HL-60/S4 (cell line): ENCODE data around the gene PRLH.
"Not testable (repeated sequence)": the region's sequence is repeated elsewhere in the genome, so short reads cannot be mapped to it uniquely, and the experiment has no call there.

Experiments
- in situ Hi-C: fragments of 300-500 bp; cut with MboI; formaldehyde crosslinking; loops from 2 replicates; pipeline ENCODE4 v1.14.3; 2022; ENCODE audit warnings: low sequenced_read_pairs

The PRLH gene

DNA sequence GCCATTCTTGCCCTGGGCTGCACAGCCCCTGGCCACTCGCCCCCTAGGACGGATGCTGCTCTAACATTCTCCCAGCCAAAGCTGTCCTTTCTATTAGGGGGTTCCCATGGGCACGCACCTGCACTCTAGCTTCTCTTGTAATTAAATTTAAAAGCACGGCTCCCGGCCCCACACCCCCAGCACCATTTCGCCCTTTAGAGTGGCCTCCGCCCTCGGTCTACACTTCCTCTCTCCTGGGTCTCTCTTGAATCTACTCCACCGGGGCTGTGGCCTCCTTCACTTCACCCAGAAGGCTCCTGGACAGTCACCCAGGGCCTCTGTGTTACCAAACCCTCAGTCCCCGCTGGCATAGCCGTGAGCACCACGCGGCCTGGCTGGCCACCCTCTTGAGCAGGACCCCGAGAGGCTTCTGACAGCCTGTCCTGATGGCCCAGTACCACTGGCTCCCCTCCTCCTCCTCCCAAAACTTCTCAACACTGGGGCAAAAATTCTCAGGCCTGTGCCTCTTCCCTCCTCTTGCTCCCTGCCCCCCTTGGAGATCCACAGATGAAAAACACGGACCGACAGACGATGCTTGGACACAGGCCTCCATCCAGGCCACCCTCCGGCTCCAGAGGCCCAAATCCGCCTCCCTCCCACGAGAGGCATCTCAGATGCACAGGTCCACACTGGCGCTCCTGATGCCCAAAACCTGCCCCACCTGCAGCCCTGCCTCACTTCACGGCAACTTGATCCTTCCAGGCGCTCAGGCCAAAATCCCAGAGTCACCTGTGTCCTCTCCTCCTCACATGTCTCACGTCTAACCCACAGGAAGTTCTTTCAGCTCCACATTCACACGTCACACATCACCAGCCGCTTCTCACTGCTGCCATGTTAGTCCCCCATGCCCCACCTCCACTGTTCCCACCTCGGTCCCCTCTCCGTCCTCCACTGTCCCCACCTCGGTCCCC, 31.1 kb downstream of the PRLH start:
- in situ Hi-C loops = no loop called here

DNA sequence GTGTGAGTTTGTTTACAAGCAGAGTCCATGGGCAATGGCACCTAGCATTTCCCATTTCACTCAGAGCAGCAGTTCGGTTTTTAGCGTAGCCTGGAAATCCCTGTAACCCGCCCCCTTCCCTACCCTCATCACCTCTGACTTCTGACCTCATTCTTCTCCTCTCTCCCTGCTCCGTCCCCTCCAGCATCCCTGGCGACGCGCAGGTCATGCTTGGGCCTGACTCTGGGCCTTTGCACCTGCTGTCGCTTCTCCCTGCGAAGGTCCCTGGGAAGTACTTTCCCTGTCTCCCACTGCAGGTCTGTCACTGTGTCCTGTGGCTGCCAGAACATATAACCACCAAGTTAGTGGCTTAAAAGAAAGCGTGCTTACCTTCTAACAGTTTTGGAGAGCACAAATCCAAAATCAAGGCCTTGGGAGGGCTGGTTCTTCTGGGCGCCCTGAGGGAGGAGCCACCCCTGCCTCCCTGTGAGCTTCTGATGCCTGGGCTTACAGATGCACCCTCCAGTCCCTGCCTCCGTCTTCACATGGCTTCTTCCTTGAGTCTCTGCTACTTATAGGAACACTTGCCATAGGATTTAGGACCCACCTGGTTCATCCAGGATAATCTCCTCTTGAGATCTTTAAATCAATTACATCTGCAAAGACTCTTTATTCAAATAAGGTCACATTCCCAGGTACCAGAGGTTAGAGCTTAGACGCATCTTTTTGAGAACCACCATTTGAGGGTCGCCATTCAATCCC, 32.3 kb downstream of the PRLH start:
- in situ Hi-C loops = no loop called here

DNA sequence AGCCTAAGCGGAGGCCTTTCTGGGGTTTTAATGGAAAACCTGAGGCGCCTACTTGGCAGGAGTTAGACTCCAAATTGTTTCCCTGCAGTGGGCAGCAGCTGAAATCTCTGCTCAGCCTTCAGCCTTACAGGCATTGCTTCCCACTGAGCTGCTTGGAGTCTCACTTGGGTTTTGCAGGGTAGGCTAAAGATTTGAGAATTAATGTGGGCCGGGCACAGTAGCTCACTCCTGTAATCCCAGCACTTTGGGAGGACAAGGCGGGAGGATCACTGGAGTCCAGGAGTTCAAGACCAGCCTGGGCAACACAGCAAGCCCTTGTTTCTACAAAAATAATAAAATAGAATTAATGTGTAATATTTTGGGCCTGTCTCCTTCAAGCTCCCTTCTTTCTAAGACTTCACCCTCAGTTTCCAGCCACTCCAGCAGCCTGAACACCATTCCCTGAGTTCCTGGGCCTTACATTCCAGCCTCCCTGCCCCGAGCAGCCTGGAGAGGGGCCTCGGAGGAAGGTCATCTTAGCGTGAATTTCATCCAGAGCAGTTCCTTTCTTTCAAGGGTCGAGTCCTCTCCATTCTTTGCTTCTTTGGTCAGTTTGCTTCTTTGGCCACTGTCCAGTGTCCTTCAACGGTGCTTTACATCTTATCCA, 33.2 kb downstream of the PRLH start:
- in situ Hi-C loops = no loop called here

DNA sequence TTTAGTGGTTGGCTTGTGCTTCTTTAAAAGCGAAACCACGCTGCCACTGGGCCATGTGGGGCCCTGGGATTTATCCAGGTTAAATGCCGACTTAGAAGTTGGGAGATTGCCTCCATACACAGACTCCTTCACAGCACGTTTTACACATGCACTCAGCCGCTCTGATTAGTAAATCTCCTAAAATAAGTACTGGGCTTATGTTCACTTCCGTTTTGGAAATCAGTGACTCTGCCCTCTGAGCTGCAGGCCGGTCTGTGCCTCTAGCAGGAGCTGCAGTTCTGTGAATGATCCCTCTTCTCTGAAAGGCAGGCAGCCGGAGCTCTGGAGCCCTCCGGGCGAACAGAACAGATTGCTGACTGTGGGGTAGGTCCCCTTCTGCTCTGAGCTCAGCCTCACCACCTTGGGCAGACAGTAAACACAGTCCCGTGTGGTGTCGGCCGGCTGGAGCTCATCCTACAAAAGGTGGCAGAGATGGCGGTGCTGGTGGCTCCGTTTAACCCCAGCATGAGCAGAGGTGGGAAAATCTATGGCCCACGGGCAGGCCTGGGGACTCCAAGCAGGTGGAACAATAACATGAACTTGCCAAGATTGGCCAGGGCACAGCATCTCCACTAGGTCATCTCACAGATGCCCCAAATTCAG, 34.0 kb downstream of the PRLH start:
- in situ Hi-C loops = no loop called here

DNA sequence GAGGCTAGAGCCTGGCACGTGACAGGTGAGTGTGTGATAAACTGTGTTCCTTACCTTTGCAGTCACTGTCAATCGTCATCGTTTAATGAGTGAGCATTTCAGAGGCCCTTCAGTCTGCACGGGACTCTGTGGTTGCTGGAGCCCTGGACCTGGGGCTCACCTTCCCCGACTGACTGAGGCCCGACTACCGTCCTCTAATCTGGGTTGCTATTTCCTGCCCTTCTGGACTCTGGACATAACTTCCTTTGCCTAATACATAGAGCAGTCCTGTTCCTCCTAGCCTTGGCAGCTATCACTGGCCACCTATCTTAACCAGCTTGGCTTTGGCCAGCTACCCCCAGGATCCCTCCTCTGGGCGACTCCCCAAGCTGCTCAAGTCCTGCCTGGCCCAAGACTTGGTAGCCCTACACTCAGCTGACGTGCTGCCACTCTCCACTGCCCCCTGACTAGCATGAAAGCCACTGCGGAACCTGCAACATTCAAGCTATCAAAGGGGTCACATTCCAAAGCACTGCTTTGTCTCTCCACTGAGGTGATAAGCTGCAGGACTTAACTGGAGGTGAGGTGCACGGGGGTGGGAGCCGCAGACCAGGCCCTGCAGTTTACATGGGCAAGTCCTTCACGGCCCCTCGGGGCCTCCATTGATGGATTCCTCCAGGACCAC, 35.2 kb downstream of the PRLH start:
- in situ Hi-C loops = no loop called here

DNA sequence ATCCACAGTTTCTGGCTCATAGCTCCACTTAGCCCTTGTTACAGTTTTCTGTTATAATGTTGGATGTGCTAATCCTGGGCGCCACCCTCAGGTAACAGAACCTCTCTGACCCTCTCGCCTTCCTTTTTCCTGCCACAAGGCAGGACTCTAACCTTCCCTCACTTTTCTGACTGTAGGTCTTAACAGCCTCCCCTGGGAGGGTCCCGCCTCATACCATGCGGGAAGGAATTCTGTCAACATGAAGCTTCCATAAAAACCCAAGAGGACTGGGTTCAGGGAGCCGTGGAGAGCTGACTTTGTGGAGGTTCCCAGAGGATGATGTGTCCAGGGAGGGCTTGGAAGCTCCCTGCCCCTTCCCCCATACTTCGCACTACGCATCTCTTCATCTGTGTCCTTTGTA, 36.0 kb downstream of the PRLH start:
- in situ Hi-C loops = no loop called here

DNA sequence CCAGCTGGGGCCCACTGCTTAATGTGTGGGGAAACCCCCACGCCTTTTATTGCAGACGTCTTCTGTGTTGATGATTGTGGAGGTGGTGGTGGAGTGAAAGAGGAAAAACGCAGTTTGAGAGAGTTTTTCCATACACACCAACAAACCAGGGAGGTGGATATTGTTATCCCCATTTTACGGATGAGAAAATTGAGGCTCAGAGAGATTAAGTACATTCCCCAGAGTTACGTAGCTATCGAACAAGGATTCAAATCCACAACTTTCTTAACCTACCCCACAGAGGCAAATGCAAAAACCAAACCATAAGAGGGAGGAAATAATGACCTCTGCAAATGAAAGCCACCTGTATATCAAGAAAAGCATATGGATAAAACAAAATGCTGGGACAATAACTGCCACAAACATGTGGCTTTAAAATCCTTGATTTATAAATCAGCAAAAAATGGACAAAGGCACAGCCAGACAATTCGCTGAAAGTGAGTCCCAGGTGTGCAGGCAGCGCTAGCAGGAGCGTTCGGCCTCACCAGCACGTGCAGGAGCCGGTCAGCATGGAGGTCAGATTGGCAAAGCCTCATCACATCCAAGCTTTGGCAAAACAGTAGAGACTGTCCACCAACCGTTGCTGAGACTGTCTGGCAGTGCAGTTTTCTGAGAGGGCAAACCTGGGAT, 36.8 kb downstream of the PRLH start:
- in situ Hi-C loops = no loop called here

DNA sequence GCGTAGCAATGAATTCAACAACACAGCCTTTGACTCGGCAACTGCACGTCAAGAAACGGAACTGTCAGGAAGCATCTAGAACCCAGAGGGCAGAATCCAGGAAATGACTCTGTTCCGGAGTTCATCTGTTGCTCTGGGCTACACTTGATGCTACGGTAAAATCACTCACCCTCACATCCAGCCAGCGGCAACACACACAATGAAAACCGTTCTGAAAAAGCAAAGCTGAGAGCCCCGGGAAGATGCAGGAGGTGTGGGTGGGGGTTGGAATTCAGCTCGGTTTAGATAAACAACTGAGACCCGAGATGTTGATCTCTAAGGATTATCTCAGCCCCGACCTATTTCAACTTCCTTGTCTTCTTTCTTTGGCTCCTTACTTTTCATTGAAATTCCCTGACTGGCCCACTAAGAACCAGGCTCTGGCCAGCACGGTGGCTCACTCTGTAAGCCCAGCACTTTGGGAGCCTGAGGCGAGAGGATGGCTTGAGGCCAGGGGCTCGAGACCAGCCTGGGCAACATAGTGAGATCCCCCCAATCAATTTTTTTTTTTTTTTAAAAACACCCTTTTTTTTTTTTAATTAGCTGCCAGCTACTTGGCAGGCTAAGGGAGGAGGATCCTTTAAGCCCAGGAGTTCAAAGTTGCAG, 37.5 kb downstream of the PRLH start:
- in situ Hi-C loops = no loop called here

DNA sequence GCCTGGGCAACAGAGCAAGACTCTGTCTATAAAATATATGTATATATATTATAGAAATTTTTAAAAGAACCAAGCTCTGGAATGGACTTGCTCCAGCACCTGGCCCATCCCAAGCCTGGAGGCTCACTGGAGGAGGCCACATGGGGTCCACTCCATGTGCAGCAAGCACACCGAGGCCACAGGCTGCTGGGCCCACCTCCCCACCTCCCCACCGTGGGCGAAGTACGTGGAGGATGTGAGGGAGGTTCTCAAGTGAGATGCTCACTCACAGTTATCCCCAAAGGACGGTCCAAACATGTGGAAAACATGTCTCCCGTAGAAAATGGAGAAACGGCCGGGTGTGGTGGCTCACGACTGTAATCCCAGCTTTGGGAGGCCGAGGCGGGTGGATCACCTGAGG, 38.0 kb downstream of the PRLH start:
- in situ Hi-C loops = no loop called here

DNA sequence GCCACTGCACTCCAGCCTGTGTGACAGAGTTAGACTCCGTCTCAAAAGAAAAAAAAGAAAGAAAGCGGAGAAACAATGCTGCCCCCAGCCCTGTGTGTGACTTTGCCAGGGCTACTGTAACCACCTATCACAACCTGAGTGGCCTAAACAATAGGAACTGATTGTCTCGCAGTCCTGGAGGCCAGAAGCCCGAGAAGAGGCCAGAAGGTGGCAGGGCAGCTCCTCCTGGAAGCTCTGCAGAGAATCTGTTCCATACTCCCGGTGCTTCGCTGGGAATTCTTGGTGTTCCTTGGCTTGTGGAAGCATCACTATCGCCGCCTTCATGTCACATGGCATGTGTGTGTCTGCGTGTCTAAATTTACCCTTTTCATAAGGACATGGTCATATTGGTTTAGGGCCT, 38.6 kb downstream of the PRLH start:
- in situ Hi-C loops = no loop called here

DNA sequence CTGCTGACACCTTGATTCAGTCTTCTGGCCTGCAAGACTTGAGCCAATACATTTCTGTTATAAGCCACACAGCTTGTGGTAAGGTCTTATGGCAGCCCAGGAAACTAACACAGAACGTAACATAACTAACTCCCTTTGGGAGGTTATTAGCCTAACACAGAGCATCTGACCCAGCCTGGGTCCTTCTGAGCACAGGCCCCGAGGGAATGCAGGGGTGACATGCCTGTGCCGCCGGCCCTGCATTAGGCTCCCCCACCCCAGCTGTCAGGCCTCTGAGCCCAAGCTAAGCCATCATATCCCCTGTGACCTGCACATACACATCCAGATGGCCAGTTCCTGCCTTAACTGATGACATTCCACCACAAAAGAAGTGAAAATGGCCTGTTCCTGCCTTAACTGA, 40.1 kb downstream of the PRLH start:
- in situ Hi-C loops = not testable (repeated sequence)

DNA sequence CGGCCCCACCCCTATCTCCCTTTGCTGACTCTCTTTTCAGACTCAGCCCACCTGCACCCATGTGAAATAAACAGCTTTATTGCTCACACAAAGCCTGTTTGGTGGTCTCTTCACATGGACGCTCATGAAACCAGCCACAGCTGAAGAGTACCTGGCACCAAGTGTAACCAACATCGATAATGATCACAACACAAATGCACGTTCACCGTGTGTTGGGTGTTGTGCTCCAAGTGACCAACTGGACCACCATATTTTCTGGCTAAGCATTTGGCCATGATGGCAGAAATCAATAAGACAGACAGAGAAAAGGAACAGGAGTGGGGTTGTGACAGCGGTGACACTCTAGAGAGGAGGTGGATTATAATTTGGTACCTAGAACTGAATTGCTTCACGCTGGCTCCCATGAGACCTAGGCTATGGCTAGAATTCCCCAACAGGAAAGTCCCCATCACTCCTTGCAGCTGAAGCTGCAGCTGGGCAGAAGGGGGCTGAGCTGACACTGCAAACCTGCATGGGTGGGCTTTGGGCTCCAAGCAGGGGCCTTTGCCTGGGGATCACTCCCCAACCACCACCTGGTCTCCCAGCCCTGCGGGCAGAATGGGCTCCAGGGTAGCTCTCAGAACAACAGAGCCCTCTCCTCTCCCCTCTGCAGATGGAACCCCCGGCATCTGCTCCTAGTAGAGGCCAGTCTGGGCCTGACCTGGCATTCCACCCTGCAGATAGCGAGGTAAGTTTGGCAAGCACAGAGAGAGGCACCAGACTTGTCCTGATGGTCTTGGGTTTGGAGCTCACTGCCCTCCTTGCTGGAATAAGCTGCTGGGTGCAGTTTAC, 46.4 kb downstream of the PRLH start:
- in situ Hi-C loops = no loop called here

DNA sequence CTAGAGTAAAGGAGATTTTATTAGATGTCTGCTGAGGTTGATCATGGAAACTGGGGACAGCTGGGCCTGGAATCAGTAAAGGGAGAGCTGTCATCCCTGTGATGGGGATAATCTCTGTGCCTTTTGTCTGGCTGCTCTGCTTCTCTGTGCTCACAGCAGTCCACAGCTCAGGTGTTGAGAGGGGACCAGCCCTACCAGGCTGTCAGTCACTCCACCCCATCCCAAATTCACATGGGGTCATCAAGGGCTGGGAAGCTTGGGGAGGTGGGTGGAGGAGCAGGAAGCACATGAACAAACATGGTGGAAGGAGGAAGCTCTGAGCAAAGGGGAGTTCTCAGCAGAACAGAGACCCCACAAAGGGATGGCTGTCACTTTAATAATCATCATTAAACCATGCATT, 47.3 kb downstream of the PRLH start:
- in situ Hi-C loops = no loop called here

DNA sequence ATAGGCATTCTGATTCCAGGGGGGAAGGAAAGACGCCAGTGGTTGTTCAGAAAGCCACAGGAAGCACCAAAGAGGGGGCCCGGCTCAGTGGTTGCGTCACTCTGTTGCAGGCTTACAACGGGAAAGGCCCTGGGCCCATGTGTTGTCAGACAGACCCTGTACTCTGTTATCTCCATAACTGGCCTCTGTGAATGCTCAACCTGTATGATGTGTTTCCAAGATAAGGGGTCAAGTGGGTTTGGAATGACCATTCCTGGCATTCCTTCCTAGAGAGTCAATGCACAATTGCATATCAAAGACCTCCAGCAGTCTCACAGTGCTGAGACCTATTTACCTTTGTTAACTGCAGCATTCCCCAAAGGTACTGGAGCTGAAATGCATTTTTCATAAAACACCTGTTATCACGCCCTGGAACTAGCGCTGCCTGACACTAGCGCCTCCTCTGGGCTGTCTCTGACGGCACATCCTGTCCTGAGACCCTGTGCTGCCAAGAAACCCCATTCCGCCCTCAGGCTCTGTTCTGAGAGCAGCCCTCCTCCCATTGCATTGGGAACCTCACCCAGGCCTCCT, 47.9 kb downstream of the PRLH start:
- in situ Hi-C loops = no loop called here

DNA sequence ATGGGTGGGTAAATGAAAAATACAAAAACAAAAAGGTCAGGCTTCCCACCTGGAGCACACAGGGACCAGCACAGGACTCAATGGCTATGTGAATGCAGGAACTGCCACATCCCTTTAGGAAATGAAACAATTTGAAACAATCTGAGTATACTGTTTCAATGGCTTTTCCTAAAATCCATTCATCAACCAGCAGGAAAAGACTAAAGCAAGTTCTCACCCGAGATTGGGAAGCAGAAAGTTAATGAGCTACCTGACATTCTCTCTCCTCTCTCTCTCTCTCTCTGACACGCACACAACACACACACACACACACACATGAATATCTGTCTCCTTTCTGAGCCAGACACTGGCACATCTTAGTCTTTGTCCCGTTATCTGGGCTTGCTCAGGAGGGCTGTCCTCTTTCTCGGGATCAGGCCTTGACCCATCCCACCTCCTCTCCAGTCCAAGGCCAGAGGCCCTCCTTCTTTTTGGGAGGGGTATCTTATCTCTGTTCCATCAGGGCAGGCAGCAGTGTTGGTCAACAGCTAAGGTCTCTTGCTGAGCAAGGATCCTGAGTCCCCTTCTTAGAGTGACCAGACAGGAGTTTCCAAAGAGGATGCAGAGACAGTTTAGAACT, 49.4 kb downstream of the PRLH start:
- in situ Hi-C loops = no loop called here

DNA sequence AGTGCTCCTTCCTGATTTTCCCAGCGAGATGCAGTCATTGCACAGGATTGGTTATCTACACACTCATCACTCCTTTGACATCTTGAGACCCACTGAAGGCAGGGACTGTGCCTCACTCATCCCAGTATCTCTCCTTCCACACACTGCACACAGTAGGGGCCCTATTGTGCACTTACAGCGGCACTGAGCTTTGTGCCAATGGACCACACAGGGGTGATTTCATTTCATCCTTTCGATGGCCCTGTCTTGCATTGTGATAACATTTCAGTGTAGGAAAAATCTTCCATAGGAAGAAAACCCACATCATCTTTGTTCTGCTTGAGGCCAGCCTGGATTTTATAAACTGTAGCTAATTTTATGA, 50.0 kb downstream of the PRLH start:
- in situ Hi-C loops = no loop called here
